Smooth muscle cell (in vitro differentiated cells): ENCODE measurements around the gene ZSCAN2. TPM values are rescaled to one million over a fixed set of nuclear protein-coding genes. Genes with fewer than 3 reads are reported as not detected.

Experiments used
- DNase-seq: peaks from one replicate; lab custom pipeline; 2025; ENCODE audit not compliant: unreplicated experiment; lab: John Stamatoyannopoulos, UW
- H2AFZ ChIP-seq: fragments of 200-600 bp; sonication (generic); 2 replicates; pipeline ENCODE4 v1.6.0; 2016; ENCODE audit warnings: antibody characterized with exemption, low read depth, mild to moderate bottlenecking
- H3F3A ChIP-seq: fragments of 200-600 bp; sonication (generic); 2 replicates; pipeline ENCODE4 v1.6.0; 2017; ENCODE audit warnings: antibody characterized with exemption, low read depth
- H3K27ac ChIP-seq: fragments of 200-600 bp; sonication (generic); 2 replicates; pipeline ENCODE4 v1.5.1; 2016; ENCODE audit warnings: low read depth, mild to moderate bottlenecking
- H3K27me3 ChIP-seq: fragments of 200-600 bp; sonication (generic); 2 replicates; pipeline ENCODE4 v1.6.1; 2016; ENCODE audit warnings: low read depth, mild to moderate bottlenecking
- H3K36me3 ChIP-seq: fragments of 200-600 bp; sonication (generic); 2 replicates; pipeline ENCODE4 v1.5.1; 2016; ENCODE audit warnings: low read depth
- H3K4me1 ChIP-seq: fragments of 200-600 bp; sonication (generic); 2 replicates; pipeline ENCODE4 v1.5.1; 2016; ENCODE audit warnings: low read depth
- H3K4me2 ChIP-seq: fragments of 200-600 bp; sonication (generic); 2 replicates; pipeline ENCODE4 v1.6.0; 2016; ENCODE audit warnings: mild to moderate bottlenecking
- H3K4me3 ChIP-seq: fragments of 200-600 bp; sonication (generic); 2 replicates; pipeline ENCODE4 v1.5.1; 2016; ENCODE audit warnings: mild to moderate bottlenecking
- H3K79me2 ChIP-seq: fragments of 200-600 bp; sonication (generic); 2 replicates; pipeline ENCODE4 v1.6.0; 2016; ENCODE audit warnings: low read depth, mild to moderate bottlenecking
- H3K9ac ChIP-seq: fragments of 200-600 bp; sonication (generic); 2 replicates; pipeline ENCODE4 v1.6.0; 2016; ENCODE audit warnings: low read depth
- H3K9me3 ChIP-seq: fragments of 200-600 bp; sonication (generic); replicated peaks from 2 replicates; pipeline ENCODE4 v1.5.1; 2016; ENCODE audit warnings: low read depth
- H4K20me1 ChIP-seq: fragments of 200-600 bp; sonication (generic); 2 replicates; pipeline ENCODE4 v1.6.0; 2016; ENCODE audit warnings: low read depth
- CTCF ChIP-seq: fragments of 200-600 bp; sonication (generic); IDR thresholded peaks from 2 replicates; pipeline ENCODE4 v1.5.1; 2017; ENCODE audit warnings: borderline replicate concordance, mild to moderate bottlenecking, antibody characterized with exemption; ENCODE audit not compliant: insufficient read depth, poor library complexity, severe bottlenecking
- WGBS: methylation state at CpG from one replicate; pipeline ENCODE4 v1.1.7; 2016; ENCODE audit warnings: low lambda C conversion rate; 5-methylcytosine and 5-hydroxymethylcytosine counted together
- polyA plus RNA-seq: library from polyadenylated mRNA; unstranded; fragments of >200 nt; fragmentation: Nextera tagmentation; extraction: Ambion mirVana; gene quantifications from 2 replicates; pipeline ENCODE4 v1.2.1, GENCODE V29; 2016
- total RNA-seq: library from RNA; depleted of rRNA; stranded (reverse); fragments of >200 nt; gene quantifications from 2 replicates; pipeline ENCODE4 v1.2.3, GENCODE V29; 2014

The ZSCAN2 gene
- total and polyA plus RNA-seq, 2 experiments from 2014 or later, result 6.9 to 15.4 TPM

DNA sequence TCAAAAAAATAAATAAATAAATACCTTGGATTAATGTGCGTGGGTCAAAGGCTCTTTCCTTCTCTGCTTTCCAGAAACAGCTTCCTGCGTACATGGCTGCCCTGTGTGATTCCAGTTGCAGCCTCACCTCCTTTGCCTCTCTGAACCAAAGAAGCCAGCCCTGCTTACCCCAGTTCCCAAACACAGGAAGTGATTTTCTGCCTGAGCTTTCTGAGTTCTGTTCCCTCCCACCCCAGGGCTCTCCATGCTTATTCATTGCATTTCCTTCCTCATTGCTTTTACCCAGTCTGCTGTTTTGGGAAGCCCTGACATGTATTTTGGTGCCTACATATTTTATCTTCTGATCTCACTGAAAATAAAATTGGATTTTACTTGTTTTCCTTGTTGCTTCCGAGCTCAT, 15.4 kb downstream of the ZSCAN2 start:
- TF ChIP-seq CTCF, result no peak
- Histone ChIP-seq H3F3A (no peaks in the 10 kb centered on the region), H3K4me1 (no peaks in the 10 kb centered on the region), H3K4me2 (no peak overlapping the region), H3K9ac (no peak overlapping the region), H3K36me3 (peaks cover 11% of the 10 kb centered on the region), H2AFZ (no peak overlapping the region), H3K79me2 (peaks cover 32% of the 10 kb centered on the region), H3K27me3 (no peaks in the 10 kb centered on the region), H4K20me1 (peaks cover 63% of the 10 kb centered on the region), H3K9me3 (peaks cover 13% of the 10 kb centered on the region), H3K4me3 (no peak overlapping the region), H3K27ac (no peak overlapping the region)
- WGBS, result 100% methylated on average over 3 of the region's 3 CpGs
- no peak for DNase-seq

DNA sequence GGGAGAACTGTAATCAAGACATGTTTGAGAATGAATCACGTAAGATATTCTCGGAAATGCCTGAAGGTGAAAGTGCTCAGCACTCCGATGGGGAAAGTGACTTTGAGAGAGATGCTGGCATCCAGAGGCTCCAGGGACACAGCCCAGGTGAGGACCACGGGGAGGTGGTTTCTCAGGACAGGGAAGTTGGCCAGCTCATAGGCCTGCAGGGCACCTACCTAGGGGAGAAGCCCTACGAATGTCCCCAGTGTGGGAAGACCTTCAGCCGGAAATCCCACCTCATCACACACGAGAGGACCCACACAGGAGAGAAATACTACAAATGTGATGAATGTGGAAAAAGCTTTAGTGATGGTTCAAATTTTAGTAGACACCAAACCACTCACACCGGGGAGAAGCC, 19.8 kb downstream of the ZSCAN2 start:
- Histone ChIP-seq H3K4me3 (no peak overlapping the region), H2AFZ (no peak overlapping the region), H3K9me3 (peaks cover 25% of the 10 kb centered on the region), H3K4me2 (no peak overlapping the region), H3K36me3 (peaks cover 27% of the 10 kb centered on the region), H4K20me1 (peaks cover 20% of the 10 kb centered on the region), H3K79me2 (peaks cover 19% of the 10 kb centered on the region), H3K27ac (no peak overlapping the region), H3K27me3 (no peaks in the 10 kb centered on the region), H3K4me1 (no peaks in the 10 kb centered on the region), H3K9ac (no peak overlapping the region), H3F3A (no peaks in the 10 kb centered on the region)
- TF ChIP-seq CTCF, result no peak
- DNase-seq, result no peak
- 97% methylated on average over 8 of the region's 8 CpGs for WGBS

DNA sequence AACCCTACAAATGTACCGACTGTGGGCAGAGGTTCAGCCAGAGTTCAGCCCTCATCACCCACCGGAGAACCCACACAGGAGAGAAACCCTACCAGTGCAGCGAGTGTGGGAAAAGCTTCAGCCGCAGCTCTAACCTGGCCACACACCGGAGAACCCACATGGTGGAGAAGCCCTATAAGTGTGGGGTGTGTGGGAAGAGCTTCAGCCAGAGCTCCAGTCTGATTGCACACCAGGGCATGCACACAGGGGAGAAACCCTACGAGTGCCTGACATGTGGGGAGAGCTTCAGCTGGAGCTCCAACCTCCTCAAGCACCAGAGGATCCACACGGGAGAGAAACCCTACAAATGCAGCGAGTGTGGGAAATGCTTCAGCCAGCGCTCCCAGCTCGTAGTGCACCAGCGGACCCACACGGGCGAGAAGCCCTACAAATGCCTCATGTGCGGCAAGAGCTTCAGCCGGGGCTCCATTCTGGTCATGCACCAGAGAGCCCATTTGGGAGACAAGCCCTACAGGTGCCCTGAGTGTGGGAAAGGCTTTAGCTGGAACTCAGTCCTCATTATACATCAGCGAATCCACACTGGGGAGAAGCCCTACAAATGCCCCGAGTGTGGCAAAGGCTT, 20.7 kb downstream of the ZSCAN2 start:
- Histone ChIP-seq H3K27ac (no peak overlapping the region), H3F3A (no peaks in the 10 kb centered on the region), H4K20me1 (peaks cover 12% of the 10 kb centered on the region), H3K4me3 (no peak overlapping the region), H3K9ac (no peak overlapping the region), H3K4me1 (no peaks in the 10 kb centered on the region), H3K36me3 (peaks cover 27% of the 10 kb centered on the region), H3K27me3 (no peaks in the 10 kb centered on the region), H3K4me2 (no peak overlapping the region), H3K9me3 (peaks cover 25% of the 10 kb centered on the region), H2AFZ (no peak overlapping the region), H3K79me2 (peaks cover 19% of the 10 kb centered on the region)
- 99% methylated on average over 17 of the region's 17 CpGs for WGBS
- no peak for TF ChIP-seq CTCF
- DNase-seq, result no peak

- no peak overlapping the region for H3K4me3 ChIP-seq
- H2AFZ ChIP-seq, result no peak overlapping the region
Measured at GRCh38 chr15:84624359-84624758, 23.6 kb downstream of the ZSCAN2 start.

More at GRCh38 chr15:84624359-84624758, 23.6 kb downstream of the ZSCAN2 start:
- DNase-seq, result no peak
- no peaks in the 10 kb centered on the region for H3F3A ChIP-seq
- WGBS, result 98% methylated on average over 6 of the region's 7 CpGs
- H3K4me1 ChIP-seq, result no peaks in the 10 kb centered on the region
- no peak overlapping the region for H3K9ac ChIP-seq
- H3K36me3 ChIP-seq, result peaks cover 27% of the 10 kb centered on the region
- H4K20me1 ChIP-seq, result no peaks in the 10 kb centered on the region
- H3K9me3 ChIP-seq, result peaks cover 25% of the 10 kb centered on the region
- H3K79me2 ChIP-seq, result no peaks in the 10 kb centered on the region
- no peaks in the 10 kb centered on the region for H3K27me3 ChIP-seq
- no peak overlapping the region for H3K27ac ChIP-seq
- no peak for TF ChIP-seq CTCF
- H3K4me2 ChIP-seq, result no peak overlapping the region
